ENCODE results near the gene RAC2.

The RAC2 gene

DNA sequence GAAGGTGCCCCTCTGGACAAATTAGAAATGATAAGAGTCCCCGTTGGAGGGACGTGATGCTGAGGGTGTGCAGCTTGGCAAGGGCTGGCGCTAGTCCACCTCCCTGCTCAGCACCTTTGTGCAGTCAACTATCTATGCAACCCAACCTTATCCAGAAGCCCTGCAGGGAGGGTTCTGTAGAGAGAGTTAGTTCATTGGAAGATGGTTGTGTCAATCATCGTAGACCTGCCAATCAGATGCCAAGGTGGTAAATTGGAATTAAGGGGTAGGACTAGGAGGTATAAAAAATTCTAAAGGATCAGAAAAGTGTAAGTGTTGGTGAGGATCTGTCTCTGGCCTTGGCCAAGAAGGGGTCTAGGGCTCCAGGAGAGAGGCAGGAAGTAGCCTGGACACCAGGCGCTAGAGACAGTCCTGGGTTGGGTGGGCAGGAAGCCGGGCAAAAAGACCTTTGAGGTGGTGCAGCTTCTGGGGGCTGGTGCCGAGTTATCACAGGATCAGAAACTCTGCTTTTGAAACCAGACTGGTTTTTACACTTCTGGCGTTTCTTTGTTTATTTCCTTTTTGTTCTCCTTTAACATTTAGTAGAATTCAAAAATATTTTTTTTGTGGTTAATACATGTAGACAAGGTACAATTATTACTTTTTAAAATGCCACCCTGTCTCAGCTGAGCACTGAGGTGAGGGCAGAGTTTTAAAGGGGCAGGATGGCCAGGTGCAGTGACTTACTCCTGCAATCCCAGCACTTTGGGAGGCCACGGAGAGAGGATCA lies 57.7 kb downstream of the RAC2 start:
- no peak for DNase-seq (ENCODE audit: low read depth)
- no peak for TF ChIP-seq CTCF (IDR thresholded peaks at IDR 0.05; ENCODE audit: control insufficient read depth, extremely low read depth, insufficient read depth)
- H3K4me3 ChIP-seq (ENCODE audit: low read depth, low read length) = no peak overlapping the region

- no peak overlapping the region for H3K4me3 ChIP-seq (ENCODE audit: low read depth, low read length)
- no peak for TF ChIP-seq CTCF (IDR thresholded peaks at IDR 0.05; ENCODE audit: control insufficient read depth, extremely low read depth, insufficient read depth)
- no peak for DNase-seq (ENCODE audit: low read depth)
Observed at GRCh38 chr22:37185646-37186227, 58.3 kb downstream of the RAC2 start.

- no peak for DNase-seq (ENCODE audit: low read depth)
- TF ChIP-seq CTCF (IDR thresholded peaks at IDR 0.05; ENCODE audit: control insufficient read depth, extremely low read depth, insufficient read depth) = no peak
- no peak overlapping the region for H3K4me3 ChIP-seq (ENCODE audit: low read depth, low read length)
Observed at GRCh38 chr22:37184816-37185541, 59.1 kb downstream of the RAC2 start.

DNA sequence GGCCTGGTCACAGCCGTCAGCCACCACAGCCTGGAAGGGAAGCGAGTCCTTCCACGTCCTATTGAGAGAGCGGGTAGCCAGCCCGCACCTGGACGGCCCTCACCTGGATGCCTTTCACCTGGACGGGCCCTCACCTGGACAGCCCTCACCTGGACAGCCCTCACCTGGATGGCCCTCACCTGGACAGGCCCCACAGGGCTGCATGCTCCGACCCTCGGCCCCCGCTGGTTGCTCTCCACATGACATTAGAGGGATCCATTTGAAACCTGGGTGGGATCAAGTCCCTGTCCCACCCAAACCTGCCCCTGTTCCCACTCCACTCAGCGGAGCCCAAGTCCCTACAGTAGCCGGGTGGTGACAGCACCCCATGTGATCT lies 59.7 kb downstream of the RAC2 start:
- DNase-seq (ENCODE audit: low read depth) = no peak
- no peak for TF ChIP-seq CTCF (IDR thresholded peaks at IDR 0.05; ENCODE audit: control insufficient read depth, extremely low read depth, insufficient read depth)
- no peak overlapping the region for H3K4me3 ChIP-seq (ENCODE audit: low read depth, low read length)

DNA sequence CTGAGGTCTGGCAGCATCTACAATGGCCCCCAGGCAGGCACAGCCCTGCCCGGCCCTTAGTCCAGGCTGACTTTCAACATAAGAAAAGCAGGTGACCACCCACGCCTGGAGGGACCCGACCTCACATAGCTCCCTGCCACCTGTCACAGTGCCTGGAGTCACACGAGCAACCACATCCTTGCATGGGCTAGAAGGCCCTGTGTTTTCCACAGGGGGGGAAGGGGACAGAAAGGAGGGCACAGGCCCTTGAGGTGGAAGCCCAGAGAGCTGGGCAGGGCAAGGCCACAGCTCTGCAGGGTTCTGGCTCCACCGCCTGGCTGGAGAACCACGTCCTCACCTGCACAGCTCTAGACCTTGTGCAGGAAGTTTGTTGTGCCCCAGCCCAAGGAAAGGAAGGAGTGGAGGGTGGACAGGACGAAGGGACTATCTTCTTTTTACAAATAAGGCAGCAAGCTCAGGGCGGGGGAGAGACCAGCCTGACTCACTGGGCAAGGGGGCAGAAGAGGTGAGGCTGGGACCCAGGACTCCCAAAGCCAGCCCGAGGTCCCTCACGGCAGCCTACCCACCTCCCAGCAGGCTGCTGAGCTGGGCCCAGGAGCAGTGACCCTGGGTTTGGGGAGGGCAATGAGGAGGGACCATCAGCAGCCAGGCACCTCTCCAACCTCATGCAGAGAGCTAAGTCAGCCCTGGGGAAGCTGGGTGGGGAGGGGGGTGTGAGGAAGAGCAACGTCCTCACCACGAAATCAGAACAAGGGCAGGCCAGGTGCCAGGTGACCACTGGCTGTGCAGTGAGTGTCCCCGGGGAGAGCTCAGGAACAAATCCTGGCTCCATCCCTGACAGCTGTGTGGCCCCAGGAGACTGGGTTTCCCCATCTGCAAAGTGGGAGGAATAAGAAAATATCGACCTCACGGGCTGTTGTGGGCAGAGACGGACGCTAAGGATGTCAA lies 60.4 kb downstream of the RAC2 start:
- TF ChIP-seq CTCF (IDR thresholded peaks at IDR 0.05; ENCODE audit: control insufficient read depth, extremely low read depth, insufficient read depth) = peak; percentile 36; the same call in 1 of the 2 replicates
- DNase-seq (ENCODE audit: low read depth) = no peak
- no peak overlapping the region for H3K4me3 ChIP-seq (ENCODE audit: low read depth, low read length)

DNA sequence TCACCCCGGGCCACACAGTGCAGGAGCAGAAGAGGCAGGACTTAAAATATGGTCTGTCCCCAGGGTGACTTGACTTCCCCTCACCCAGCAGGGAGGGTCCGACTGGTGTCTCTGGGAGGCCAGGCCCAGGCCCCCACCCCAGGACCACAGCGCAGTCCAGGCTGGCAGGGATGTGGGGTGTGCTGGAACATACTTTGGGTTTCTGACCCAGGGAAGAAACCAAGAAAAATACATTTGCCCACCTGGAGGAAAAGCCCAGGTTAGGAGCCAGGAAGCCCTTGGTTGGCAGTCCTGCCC lies 61.2 kb downstream of the RAC2 start:
- TF ChIP-seq CTCF (IDR thresholded peaks at IDR 0.05; ENCODE audit: control insufficient read depth, extremely low read depth, insufficient read depth) = no peak
- no peak overlapping the region for H3K4me3 ChIP-seq (ENCODE audit: low read depth, low read length)
- DNase-seq (ENCODE audit: low read depth) = no peak

All from LNCaP clone FGC (cell line).